K562 (cell line): ENCODE measurements around the gene ZDHHC11. TPM values are rescaled to one million over a fixed set of nuclear protein-coding genes. Genes with fewer than 3 reads are reported as not detected.
A peak's percentile ranks its signal among the peaks of the same experiment; 100 is the strongest.

ENCODE experiments used
- ATAC-seq: fragments of 200-7000 bp; cut with Tn5 transposase; 3 replicates; pipeline ENCODE4 v1.9.1; 2020; ENCODE audit warnings: moderate library complexity
- BruUV-seq: library from RNA; stranded (reverse); fragments of 400-500 nt; replicated peaks from 2 replicates; lab custom pipeline; 2021; lab: Mats Ljungman, UMichigan
- CTCF ChIA-PET: fragments of 300-600 bp; formaldehyde crosslinking; extraction: SDS; loops from one replicate; lab custom pipeline; 2021; ENCODE audit warnings: low intra/inter-chr PET ratio; lab: Yijun Ruan, JAX
- POLR2A ChIA-PET: fragments of 300-600, 350-650 bp; sonication (Branson Sonifier 250); formaldehyde crosslinking; extraction: SDS; loops from one replicate; lab custom pipeline; 2021; ENCODE audit warnings: antibody characterized with exemption, inconsistent platforms; lab: Yijun Ruan, JAX
- DNase-seq, 4 experiments: peaks; one replicate each; pipeline versions ENCODE4 v3.0.0 to v3.0.0-alpha.2; 2011 to 2018; ENCODE audit warnings: low spot score in 3 of 4, mixed read lengths in 3 of 4; ENCODE audit errors: extremely low read depth in 1 of 4
- FAIRE-seq: peaks from 2 replicates; lab custom pipeline; 2011; peaks lifted over from hg19 to GRCh38; lab: Jason Lieb, UNC
- H2AFZ ChIP-seq: 2 replicates; pipeline ENCODE4 v1.6.0; 2011; ENCODE audit warnings: low read depth, low read length, control low read depth, inconsistent platforms
- H3K27ac ChIP-seq: fragments of 200-600 bp; 3 replicates; pipeline ENCODE4 v1.8.0; 2011; ENCODE audit warnings: low read depth, mild to moderate bottlenecking, control low read depth, inconsistent platforms, low read length, moderate library complexity, mixed read lengths; ENCODE audit errors: extremely low read depth
- H3K27me3 ChIP-seq, 2 experiments: fragments of 300-600 bp in 1 of 2; 2 replicates in 1 of 2; 3 replicates in 1 of 2; pipeline versions ENCODE4 v1.6.0 to v1.8.0; 2011; ENCODE audit warnings: inconsistent platforms in 2 of 2, low read length in 2 of 2, mild to moderate bottlenecking in 1 of 2, mixed read lengths in 1 of 2, moderate library complexity in 1 of 2; ENCODE audit not compliant: control insufficient read depth in 2 of 2, insufficient read depth in 2 of 2
- H3K36me3 ChIP-seq: fragments of 300-600 bp; 3 replicates; pipeline ENCODE4 v1.8.0; 2011; ENCODE audit warnings: mild to moderate bottlenecking, low read length, inconsistent platforms; ENCODE audit not compliant: control insufficient read depth, insufficient read depth
- H3K4me1 ChIP-seq, 2 experiments: fragments of 200-600 bp in 1 of 2; replicated peaks in 1 of 2; 2 replicates in 1 of 2; 3 replicates in 1 of 2; pipeline versions ENCODE4 v1.5.1 to v1.8.0; 2011; ENCODE audit warnings: inconsistent platforms in 2 of 2, low read length in 2 of 2, mild to moderate bottlenecking in 1 of 2, mixed read lengths in 1 of 2, moderate library complexity in 1 of 2; ENCODE audit not compliant: control insufficient read depth in 2 of 2, insufficient read depth in 2 of 2
- H3K4me2 ChIP-seq: 2 replicates; pipeline ENCODE4 v1.6.1; 2011; ENCODE audit warnings: low read length, control low read depth, inconsistent platforms, mixed read lengths; ENCODE audit not compliant: insufficient read depth
- H3K4me3 ChIP-seq: fragments of 200-600 bp; sonication (generic), shearing (Covaris generic); 2 replicates; pipeline ENCODE4 v1.5.1; 2016; ENCODE audit warnings: control low read depth, inconsistent platforms
- H3K79me2 ChIP-seq: fragments of 200-600 bp; 3 replicates; pipeline ENCODE4 v1.8.0; 2011; ENCODE audit warnings: low read length, inconsistent platforms; ENCODE audit not compliant: control insufficient read depth, insufficient read depth
- H3K9ac ChIP-seq, 2 experiments: 2 replicates each; pipeline versions ENCODE4 v1.6.0 to v1.6.1; 2011; ENCODE audit warnings: low read depth in 2 of 2, low read length in 2 of 2, control low read depth in 1 of 2, inconsistent platforms in 1 of 2, mild to moderate bottlenecking in 1 of 2, mixed read lengths in 1 of 2; ENCODE audit not compliant: insufficient read depth in 1 of 2
- H3K9me1 ChIP-seq: one replicate; pipeline ENCODE4 v1.6.0; 2011; ENCODE audit warnings: inconsistent platforms, mild to moderate bottlenecking, low read length, moderate library complexity; ENCODE audit not compliant: control insufficient read depth, insufficient read depth
- H3K9me3 ChIP-seq: replicated peaks from 2 replicates; pipeline ENCODE4 v1.5.1; 2011; ENCODE audit warnings: low read depth, low read length, inconsistent platforms; ENCODE audit not compliant: control insufficient read depth, insufficient read depth
- H4K20me1 ChIP-seq: replicated peaks from 2 replicates; pipeline ENCODE4 v1.6.1; 2011; ENCODE audit warnings: low read length, inconsistent platforms, mixed read lengths; ENCODE audit not compliant: control insufficient read depth, insufficient read depth
- BHLHE40 ChIP-seq: IDR thresholded peaks from 2 replicates; pipeline ENCODE4 v1.6.1; 2011; ENCODE audit warnings: low read length, improper control_type of control experiment
- FOXJ2 ChIP-seq: fragments of 200-800 bp; sonication (Bioruptor generic); IDR thresholded peaks from 2 replicates; pipeline ENCODE4 v1.6.1; 2016; ENCODE audit warnings: missing genetic modification characterization, missing compliant biosample characterization
- GTF2E2 ChIP-seq: fragments of 200-800 bp; sonication (Bioruptor generic); IDR thresholded peaks from 2 replicates; pipeline ENCODE4 v1.6.1; 2016; ENCODE audit warnings: missing genetic modification characterization, missing compliant biosample characterization
- RBM14 ChIP-seq: fragments of 200-400 bp; formaldehyde crosslinking; IDR thresholded peaks from 2 replicates; pipeline ENCODE4 v1.6.1; 2018; ENCODE audit warnings: low read depth, mild to moderate bottlenecking, low read length, moderate library complexity, borderline replicate concordance; ENCODE audit not compliant: insufficient read depth
- RFX1 ChIP-seq: fragments of 450-650 bp; IDR thresholded peaks from 2 replicates; pipeline ENCODE4 v1.6.1; 2016; ENCODE audit warnings: mild to moderate bottlenecking, moderate library complexity
- TFAM ChIP-seq: fragments of 250-450 bp; sonication (Bioruptor Pico); conservative IDR thresholded peaks from 2 replicates; pipeline ENCODE4 v1.5.0; 2021; ENCODE audit warnings: mild to moderate bottlenecking, moderate library complexity
- THRA ChIP-seq: fragments of 450-650 bp; IDR thresholded peaks from 2 replicates; pipeline ENCODE4 v1.6.1; 2017; ENCODE audit warnings: mild to moderate bottlenecking, moderate library complexity
- ZFX ChIP-seq: sonication (generic); formaldehyde crosslinking; IDR thresholded peaks from 2 replicates; pipeline ENCODE4 v1.8.0; 2022; ENCODE audit warnings: mild to moderate bottlenecking, missing genetic modification reagents, moderate library complexity
- ZNF133 ChIP-seq: fragments of 250-450 bp; sonication (Bioruptor Pico); IDR thresholded peaks from 2 replicates; pipeline ENCODE4 v1.4.0; 2020; ENCODE audit warnings: mild to moderate bottlenecking
- WGBS: fragments of 100-300 bp; shearing (Covaris generic); methylation state at CpG from one replicate; pipeline ENCODE4 v1.1.6; 2016; ENCODE audit warnings: low coverage, mixed read lengths; ENCODE audit not compliant: insufficient coverage; ENCODE audit errors: missing lambda C conversion rate; 5-methylcytosine and 5-hydroxymethylcytosine counted together
- in situ Hi-C: fragments of 300-500 bp; cut with MboI; formaldehyde crosslinking; loops from 4 replicates; pipeline ENCODE4 v1.15.0; 2018; ENCODE audit warnings: inconsistent platforms, mixed read lengths
- intact Hi-C: fragments of 100-400 bp; cut with micrococcal nuclease; formaldehyde crosslinking; loops from 2 replicates; pipeline ENCODE4 v1.14.2; 2022
- polyA plus RNA-seq, 8 experiments: library from polyadenylated mRNA; depleted of rRNA in 4 of 8; stranded (reverse) in 5 of 8; unstranded in 3 of 8; fragments of >200 nt; fragmentation: Nextera tagmentation in 2 of 8; fragmentation: Illumina TruSeq in 1 of 8; extraction: Ambion mirVana in 2 of 8; extraction: Trizol in 1 of 8; gene quantifications; 2 replicates each; pipeline versions ENCODE4 v1.2.1 to v1.2.3, GENCODE V29; 2011 to 2014; ENCODE audit warnings: inconsistent platforms in 1 of 8, missing spikeins in 1 of 8
- total RNA-seq, 7 experiments: library from RNA; depleted of rRNA in 6 of 7; stranded (reverse); fragments of >200 nt in 6 of 7; fragmentation: Illumina TruSeq in 2 of 7; extraction: Trizol in 2 of 7; gene quantifications; 2 replicates each; pipeline versions ENCODE4 v1.2.1 to v1.2.3, GENCODE V29; 2011 to 2021; ENCODE audit warnings: low replicate concordance in 1 of 7

ZDHHC11 gene
- total and polyA plus RNA-seq, 9 of the 15 experiments (the other 6 are each of a cell fraction or from before 2014, with no cell fraction given) = 0.07 to 2.3 (median 0.52) TPM

- BruUV-seq = no TSS peak
- H2AFZ ChIP-seq = no peak overlapping the region
- ChIA-PET POLR2A (interaction anchor here (0.5 kb wide), 1 partner anchor 320 kb away, joined by 3 read pairs; no protein-coding TSS in a partner anchor), CTCF (no interaction called here)
- peak in 3 of 4 experiments; percentile 15 to 39 (median 25) for DNase-seq
- peak; percentile 99 for TF ChIP-seq FOXJ2
- TF ChIP-seq GTF2E2 (tag) = no peak
- peak; percentile 75 for TF ChIP-seq RFX1
- TF ChIP-seq BHLHE40 = peak; percentile 70
- TF ChIP-seq RBM14 = no peak
- no peak for TF ChIP-seq THRA
- TF ChIP-seq TFAM (CRISPR knock-in tag) = no peak
- 0 out of 2 replicates have a peak, but pooled peaks have one; percentile 3 for TF ChIP-seq ZFX (CRISPR knock-in tag)
- TF ChIP-seq ZNF133 (CRISPR knock-in tag) = no peak
- H3K36me3 ChIP-seq = no peaks in the 10 kb centered on the region
- intact Hi-C loops = no loop called here
- H3K9me1 ChIP-seq = peaks cover 3% of the 10 kb centered on the region
- peaks cover 0 to 39% of the 10 kb centered on the region in 2 experiments; a peak in 2 of 5 replicates for H3K4me1 ChIP-seq
- H3K27me3 ChIP-seq = peaks cover 38 to 73% of the 10 kb centered on the region in 2 experiments; a peak in 4 of 5 replicates
- H3K27ac ChIP-seq = no peak overlapping the region
- in situ Hi-C loops = loop anchor here (10.0 kb wide), 1 partner anchor 86 kb away; no protein-coding TSS in a partner anchor
- 12% methylated on average over 33 of the region's 33 CpGs for WGBS
- 0 out of 4 replicates have a peak overlapping the region, but pooled peaks of 1 of the 2 experiments have one; percentile 28 for H3K9ac ChIP-seq
- H3K4me3 ChIP-seq = no peak overlapping the region
- peak; percentile 36 for ATAC-seq
- FAIRE-seq = no peak
- no peak overlapping the region for H3K4me2 ChIP-seq
- no peaks in the 10 kb centered on the region for H3K9me3 ChIP-seq
- H3K79me2 ChIP-seq = no peaks in the 10 kb centered on the region
- H4K20me1 ChIP-seq = peaks cover 18% of the 10 kb centered on the region
Observed at GRCh38 chr5:759111-759751, 91.6 kb downstream of the ZDHHC11 start.
